Heart left ventricle (tissue), 13 donors: ENCODE results near the gene NAA38.

ENCODE experiments used
- CTCF ChIP-seq, 12 donors: fragments of 200-600 bp; sonication (generic) in 4 of 12; IDR thresholded peaks; one replicate each; pipeline versions ENCODE4 v1.5.0 to v1.8.0; 2018 to 2022; ENCODE audit warnings: antibody characterized with exemption in 12 of 12, mild to moderate bottlenecking in 5 of 12
- POLR2A ChIP-seq, 2 donors: fragments of 450-650 bp; IDR thresholded peaks; one replicate each; pipeline ENCODE4 v1.6.1; 2017; ENCODE audit warnings: antibody characterized with exemption in 2 of 2, mild to moderate bottlenecking in 2 of 2, moderate library complexity in 2 of 2
- donor health status: ischemic (EF 13 %, LVEDD 7.1; RV severe dilation, severe dysfunction).
- donor health status: DM: no; HTN: yes; CAD: no.
- donor health status: DM: no; HTN: no; CAD: no.
- donor health status: ischemic (EF 25% LVEDD 6.9; RV normal size, moderate dysfunction).
- donor health status: ischemic (EF 25% LVEDD 5.7; RV mildly dilated, moderate dysfunction).
- donor health status: ischemic (EF 35%, LVEDD 5.7; RV mildly dilated, moderate dysfunction).
- donor health status: nonischemic (EF 11% LVEDD 7.7; RV severe dilation, severe dysfunction).
- donor health status: DM: yes; HTN: yes; CAD: no.
- donor health status: PGD.
- donor health status: ischemic (EF 29% LVEDD 5.4; RV normal size, mild dysfunction).
- donor health status: nonischemic (EF 23%, LVEDD 6.1; RV moderate dilation, normal function).

GRCh38 chr17:7846063-7846735 is 11.2 kb downstream of the NAA38 start:
- no peak for TF ChIP-seq CTCF (IDR thresholded peaks at IDR 0.05)
- TF ChIP-seq POLR2A (IDR thresholded peaks at IDR 0.05), result no peak
